K562 (cell line): ENCODE data around the gene ZNF324B. TPM values are rescaled to one million over a fixed set of nuclear protein-coding genes. Genes with fewer than 3 reads are reported as not detected.
A peak's percentile ranks its signal among the peaks of the same experiment; 100 is the strongest.

ENCODE experiments used
- CREB1 ChIP-seq, 2 experiments: sonication (generic) in 1 of 2; formaldehyde crosslinking in 1 of 2; IDR thresholded peaks; 2 replicates each; pipeline versions ENCODE4 v1.6.1 to v1.8.0; 2012 to 2022; ENCODE audit warnings: inconsistent platforms in 1 of 2, mild to moderate bottlenecking in 1 of 2, missing genetic modification reagents in 1 of 2, moderate library complexity in 1 of 2
- GABPA ChIP-seq: fragments of 200-800 bp; sonication (Bioruptor generic); conservative IDR thresholded peaks from 2 replicates; pipeline ENCODE4 v1.6.1; 2016; ENCODE audit warnings: low read depth, missing genetic modification characterization, missing compliant biosample characterization
- HDAC1 ChIP-seq, 2 experiments: fragments of 450-650 bp; IDR thresholded peaks; 2 replicates each; pipeline ENCODE4 v1.6.1; 2016 to 2017; ENCODE audit warnings: inconsistent platforms in 1 of 2, mild to moderate bottlenecking in 1 of 2, moderate library complexity in 1 of 2
- HDAC8 ChIP-seq: fragments of 450-650 bp; IDR thresholded peaks from 2 replicates; pipeline ENCODE4 v1.6.1; 2016; ENCODE audit warnings: mild to moderate bottlenecking, missing genetic modification characterization, moderate library complexity, missing compliant biosample characterization
- KAT7 ChIP-seq: sonication (generic); formaldehyde crosslinking; IDR thresholded peaks from 2 replicates; pipeline ENCODE4 v1.8.0; 2022; ENCODE audit warnings: missing genetic modification reagents, mild to moderate bottlenecking, borderline replicate concordance
- MXI1 ChIP-seq: IDR thresholded peaks from 2 replicates; pipeline ENCODE4 v1.6.1; 2011; ENCODE audit warnings: low read depth, mild to moderate bottlenecking, improper control_type of control experiment, low read length
- NRF1 ChIP-seq, 2 experiments: fragments of 450-650 bp; IDR thresholded peaks in 1 of 2; conservative IDR thresholded peaks in 1 of 2; 2 replicates each; pipeline ENCODE4 v1.6.1; 2014; ENCODE audit warnings: mild to moderate bottlenecking in 2 of 2
- PHF20 ChIP-seq: fragments of 450-650 bp; IDR thresholded peaks from 2 replicates; pipeline ENCODE4 v1.6.1; 2018; ENCODE audit not compliant: partially characterized antibody
- RBFOX2 ChIP-seq: fragments of 200-400 bp; formaldehyde crosslinking; IDR thresholded peaks from 2 replicates; pipeline ENCODE4 v1.6.1; 2017; ENCODE audit warnings: low read depth, mild to moderate bottlenecking, low read length, moderate library complexity
- RBM22 ChIP-seq: fragments of 200-400 bp; formaldehyde crosslinking; IDR thresholded peaks from 2 replicates; pipeline ENCODE4 v1.6.1; 2018; ENCODE audit warnings: low read length, low read depth; ENCODE audit not compliant: poor library complexity, severe bottlenecking
- RBM25 ChIP-seq: fragments of 200-400 bp; formaldehyde crosslinking; IDR thresholded peaks from 2 replicates; pipeline ENCODE4 v1.6.1; 2018; ENCODE audit warnings: low read length, low read depth, moderate library complexity; ENCODE audit not compliant: severe bottlenecking
- TAL1 ChIP-seq: fragments of 450-650 bp; IDR thresholded peaks from 2 replicates; pipeline ENCODE4 v1.6.1; 2016; ENCODE audit warnings: mild to moderate bottlenecking
- TBP ChIP-seq: optimal IDR thresholded peaks from 2 replicates; pipeline ENCODE3; 2011; ENCODE audit warnings: low read depth, low read length, improper control_type of control experiment
- ZNF143 ChIP-seq: sonication (generic); formaldehyde crosslinking; IDR thresholded peaks from 2 replicates; pipeline ENCODE4 v1.9.0; 2022; ENCODE audit warnings: mild to moderate bottlenecking, missing genetic modification reagents
- ZNF551 ChIP-seq: fragments of 250-450 bp; sonication (Bioruptor Pico); IDR thresholded peaks from 2 replicates; pipeline ENCODE4 v1.5.0; 2021; ENCODE audit warnings: mild to moderate bottlenecking, moderate library complexity
- ZSCAN32 ChIP-seq: fragments of 450-650 bp; formaldehyde crosslinking; IDR thresholded peaks from 2 replicates; pipeline ENCODE4 v1.4.0; 2020; ENCODE audit warnings: mild to moderate bottlenecking, moderate library complexity
- polyA plus RNA-seq, 8 experiments: library from polyadenylated mRNA; depleted of rRNA in 4 of 8; stranded (reverse) in 5 of 8; unstranded in 3 of 8; fragments of >200 nt; fragmentation: Nextera tagmentation in 2 of 8; fragmentation: Illumina TruSeq in 1 of 8; extraction: Ambion mirVana in 2 of 8; extraction: Trizol in 1 of 8; gene quantifications; 2 replicates each; pipeline versions ENCODE4 v1.2.1 to v1.2.3, GENCODE V29; 2011 to 2014; ENCODE audit warnings: inconsistent platforms in 1 of 8, missing spikeins in 1 of 8
- total RNA-seq, 7 experiments: library from RNA; depleted of rRNA in 6 of 7; stranded (reverse); fragments of >200 nt in 6 of 7; fragmentation: Illumina TruSeq in 2 of 7; extraction: Trizol in 2 of 7; gene quantifications; 2 replicates each; pipeline versions ENCODE4 v1.2.1 to v1.2.3, GENCODE V29; 2011 to 2021; ENCODE audit warnings: low replicate concordance in 1 of 7
- TF ChIP-seq, protein P1 (sequence below): fragments of 450-650 bp; IDR thresholded peaks from 2 replicates; pipeline ENCODE4 v1.6.1; 2016; ENCODE audit warnings: mild to moderate bottlenecking
- TF ChIP-seq, protein P2 (sequence below): fragments of 200-800 bp; sonication (Bioruptor generic); IDR thresholded peaks from 2 replicates; pipeline ENCODE4 v1.6.1; 2017; ENCODE audit warnings: missing genetic modification characterization, missing compliant biosample characterization
- TF ChIP-seq, protein P3 (sequence below): sonication (generic); formaldehyde crosslinking; IDR thresholded peaks from 2 replicates; pipeline ENCODE4 v1.8.1; 2023; ENCODE audit warnings: mild to moderate bottlenecking, missing genetic modification reagents, moderate library complexity
- TF ChIP-seq, protein P4 (sequence below): fragments of 250-450 bp; sonication (Bioruptor Pico); IDR thresholded peaks from 2 replicates; pipeline ENCODE4 v1.4.0; 2020; ENCODE audit warnings: borderline replicate concordance

Gene ZNF324B
- total and polyA plus RNA-seq, 9 of the 15 experiments (the other 6 are each of a cell fraction or from before 2014, with no cell fraction given): 0.20 to 13.5 (median 5.7) TPM

DNA sequence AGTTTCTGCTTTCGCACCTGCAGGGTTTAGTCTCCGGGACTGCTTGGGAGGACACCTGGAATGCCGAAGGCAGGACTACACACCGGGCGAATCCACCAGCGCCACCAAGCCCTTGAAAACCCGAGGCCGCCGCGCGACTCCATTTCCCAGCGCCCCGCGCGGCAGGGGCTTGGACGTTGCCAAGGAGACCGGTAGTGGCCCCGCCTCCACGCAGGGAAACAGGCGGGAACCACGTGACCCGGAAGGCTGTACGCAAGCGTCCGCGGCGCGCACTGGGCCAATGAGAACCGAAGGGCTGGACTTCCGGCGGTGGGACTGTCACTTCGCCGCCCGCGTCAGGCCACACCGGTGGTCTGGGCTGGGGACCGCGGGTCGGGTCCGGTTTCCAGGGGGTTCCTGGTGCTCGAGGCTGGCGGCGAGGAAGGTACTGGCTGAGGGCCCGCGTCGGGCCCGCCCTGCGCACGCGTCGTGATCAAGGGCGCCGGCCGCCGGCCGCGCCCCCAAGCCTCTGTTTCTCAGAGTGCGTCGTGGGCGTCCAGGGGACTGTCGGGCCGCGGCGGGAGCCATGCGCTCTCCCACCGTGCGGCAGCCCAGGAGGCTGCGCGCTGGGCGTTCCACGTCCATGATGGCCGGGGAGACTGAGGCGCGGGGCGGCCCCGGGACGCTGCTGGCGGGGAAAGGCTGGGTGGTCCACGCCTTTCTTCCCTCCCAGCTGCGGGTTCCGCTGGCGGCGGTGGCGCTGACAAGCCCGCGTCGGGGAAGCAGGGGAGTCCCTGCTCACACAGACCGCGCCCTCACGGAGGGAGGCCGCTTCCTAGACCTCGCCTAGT, 15.6 kb downstream of the ZNF324B start, which contains the start of gene ZNF324 (continued):
- TF ChIP-seq, protein P1, sequence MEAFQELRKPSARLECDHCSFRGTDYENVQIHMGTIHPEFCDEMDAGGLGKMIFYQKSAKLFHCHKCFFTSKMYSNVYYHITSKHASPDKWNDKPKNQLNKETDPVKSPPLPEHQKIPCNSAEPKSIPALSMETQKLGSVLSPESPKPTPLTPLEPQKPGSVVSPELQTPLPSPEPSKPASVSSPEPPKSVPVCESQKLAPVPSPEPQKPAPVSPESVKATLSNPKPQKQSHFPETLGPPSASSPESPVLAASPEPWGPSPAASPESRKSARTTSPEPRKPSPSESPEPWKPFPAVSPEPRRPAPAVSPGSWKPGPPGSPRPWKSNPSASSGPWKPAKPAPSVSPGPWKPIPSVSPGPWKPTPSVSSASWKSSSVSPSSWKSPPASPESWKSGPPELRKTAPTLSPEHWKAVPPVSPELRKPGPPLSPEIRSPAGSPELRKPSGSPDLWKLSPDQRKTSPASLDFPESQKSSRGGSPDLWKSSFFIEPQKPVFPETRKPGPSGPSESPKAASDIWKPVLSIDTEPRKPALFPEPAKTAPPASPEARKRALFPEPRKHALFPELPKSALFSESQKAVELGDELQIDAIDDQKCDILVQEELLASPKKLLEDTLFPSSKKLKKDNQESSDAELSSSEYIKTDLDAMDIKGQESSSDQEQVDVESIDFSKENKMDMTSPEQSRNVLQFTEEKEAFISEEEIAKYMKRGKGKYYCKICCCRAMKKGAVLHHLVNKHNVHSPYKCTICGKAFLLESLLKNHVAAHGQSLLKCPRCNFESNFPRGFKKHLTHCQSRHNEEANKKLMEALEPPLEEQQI: no peak
- peak; percentile 74 for TF ChIP-seq RBM25
- peak; percentile 91 for TF ChIP-seq RBFOX2
- TF ChIP-seq ZSCAN32: no peak
- peak; percentile 58 for TF ChIP-seq TBP
- TF ChIP-seq MXI1: peak; percentile 91
- peak; percentile 85 for TF ChIP-seq ZNF143
- 0 out of 2 replicates have a peak, but pooled peaks have one; percentile 35 for TF ChIP-seq KAT7 (CRISPR knock-in tag)
- peak; percentile 91 to 92 for TF ChIP-seq NRF1 (conservative IDR thresholded peaks at IDR 0.05 in 1 of 2, IDR thresholded peaks at IDR 0.05 in 1 of 2)
- TF ChIP-seq, protein P2, sequence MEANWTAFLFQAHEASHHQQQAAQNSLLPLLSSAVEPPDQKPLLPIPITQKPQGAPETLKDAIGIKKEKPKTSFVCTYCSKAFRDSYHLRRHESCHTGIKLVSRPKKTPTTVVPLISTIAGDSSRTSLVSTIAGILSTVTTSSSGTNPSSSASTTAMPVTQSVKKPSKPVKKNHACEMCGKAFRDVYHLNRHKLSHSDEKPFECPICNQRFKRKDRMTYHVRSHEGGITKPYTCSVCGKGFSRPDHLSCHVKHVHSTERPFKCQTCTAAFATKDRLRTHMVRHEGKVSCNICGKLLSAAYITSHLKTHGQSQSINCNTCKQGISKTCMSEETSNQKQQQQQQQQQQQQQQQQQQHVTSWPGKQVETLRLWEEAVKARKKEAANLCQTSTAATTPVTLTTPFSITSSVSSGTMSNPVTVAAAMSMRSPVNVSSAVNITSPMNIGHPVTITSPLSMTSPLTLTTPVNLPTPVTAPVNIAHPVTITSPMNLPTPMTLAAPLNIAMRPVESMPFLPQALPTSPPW (CRISPR knock-in tag): peak; percentile 61; the same call in 1 of the 2 replicates
- TF ChIP-seq ZNF551 (CRISPR knock-in tag): no peak
- peak in 1 of 2 experiments; percentile 92; a peak in 2 of 4 replicates for TF ChIP-seq HDAC1 (IDR thresholded peaks at IDR 0.05)
- TF ChIP-seq, protein P3, sequence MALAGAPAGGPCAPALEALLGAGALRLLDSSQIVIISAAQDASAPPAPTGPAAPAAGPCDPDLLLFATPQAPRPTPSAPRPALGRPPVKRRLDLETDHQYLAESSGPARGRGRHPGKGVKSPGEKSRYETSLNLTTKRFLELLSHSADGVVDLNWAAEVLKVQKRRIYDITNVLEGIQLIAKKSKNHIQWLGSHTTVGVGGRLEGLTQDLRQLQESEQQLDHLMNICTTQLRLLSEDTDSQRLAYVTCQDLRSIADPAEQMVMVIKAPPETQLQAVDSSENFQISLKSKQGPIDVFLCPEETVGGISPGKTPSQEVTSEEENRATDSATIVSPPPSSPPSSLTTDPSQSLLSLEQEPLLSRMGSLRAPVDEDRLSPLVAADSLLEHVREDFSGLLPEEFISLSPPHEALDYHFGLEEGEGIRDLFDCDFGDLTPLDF: peak; percentile 44; the same call in 1 of the 2 replicates
- peak; percentile 33 for TF ChIP-seq PHF20
- TF ChIP-seq CREB1 (IDR thresholded peaks at IDR 0.05): peak; percentile 77
- peak; percentile 85 for TF ChIP-seq CREB1 (CRISPR knock-in tag; IDR thresholded peaks at IDR 0.05)
- peak; percentile 93 for TF ChIP-seq GABPA
- TF ChIP-seq RBM22: peak; percentile 83
- no peak for TF ChIP-seq TAL1
- TF ChIP-seq, protein P4, sequence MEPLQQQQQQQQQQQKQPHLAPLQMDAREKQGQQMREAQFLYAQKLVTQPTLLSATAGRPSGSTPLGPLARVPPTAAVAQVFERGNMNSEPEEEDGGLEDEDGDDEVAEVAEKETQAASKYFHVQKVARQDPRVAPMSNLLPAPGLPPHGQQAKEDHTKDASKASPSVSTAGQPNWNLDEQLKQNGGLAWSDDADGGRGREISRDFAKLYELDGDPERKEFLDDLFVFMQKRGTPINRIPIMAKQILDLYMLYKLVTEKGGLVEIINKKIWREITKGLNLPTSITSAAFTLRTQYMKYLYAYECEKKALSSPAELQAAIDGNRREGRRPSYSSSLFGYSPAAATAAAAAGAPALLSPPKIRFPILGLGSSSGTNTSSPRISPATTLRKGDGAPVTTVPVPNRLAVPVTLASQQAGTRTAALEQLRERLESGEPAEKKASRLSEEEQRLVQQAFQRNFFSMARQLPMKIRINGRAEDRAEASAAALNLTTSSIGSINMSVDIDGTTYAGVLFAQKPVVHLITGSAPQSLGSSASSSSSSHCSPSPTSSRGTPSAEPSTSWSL (CRISPR knock-in tag): no peak
- TF ChIP-seq HDAC8 (tag): 0 out of 2 replicates have a peak, but pooled peaks have one; percentile 18
